Skeletal muscle satellite cell (primary cell): Measurements from ENCODE around the gene IFT74.

ENCODE experiments used
- H3K27me3 ChIP-seq: 2 replicates; pipeline ENCODE4 v1.7.0; 2013; ENCODE audit warnings: low read length; ENCODE audit not compliant: control insufficient read depth, insufficient read depth
- H3K36me3 ChIP-seq: 2 replicates; pipeline ENCODE4 v1.7.0; 2013; ENCODE audit warnings: mild to moderate bottlenecking, control low read depth, low read length; ENCODE audit not compliant: insufficient read depth
- H3K4me1 ChIP-seq: 2 replicates; pipeline ENCODE4 v1.7.0; 2013; ENCODE audit warnings: low read length; ENCODE audit not compliant: control insufficient read depth, insufficient read depth
- H3K4me2 ChIP-seq: 2 replicates; pipeline ENCODE4 v1.7.0; 2013; ENCODE audit warnings: mild to moderate bottlenecking, low read length
- H3K4me3 ChIP-seq: 2 replicates; pipeline ENCODE4 v1.7.0; 2013; ENCODE audit warnings: low read length
- H3K9ac ChIP-seq: 2 replicates; pipeline ENCODE4 v1.7.0; 2013; ENCODE audit warnings: mild to moderate bottlenecking, low read depth, low read length, moderate library complexity
- H3K9me3 ChIP-seq: replicated peaks from 2 replicates; pipeline ENCODE4 v1.7.0; 2013; ENCODE audit warnings: mild to moderate bottlenecking, control low read depth, low read length

Gene IFT74

GRCh38 chr9:27042476-27042875, 86.3 kb downstream of the IFT74 start:
- no peaks in the 10 kb centered on the region for H3K4me1 ChIP-seq
- H3K9ac ChIP-seq, result no peak overlapping the region
- no peaks in the 10 kb centered on the region for H3K27me3 ChIP-seq
- no peak overlapping the region for H3K4me3 ChIP-seq
- H3K9me3 ChIP-seq, result no peaks in the 10 kb centered on the region
- no peaks in the 10 kb centered on the region for H3K36me3 ChIP-seq
- H3K4me2 ChIP-seq, result no peak overlapping the region

GRCh38 chr9:27043176-27043575, 87.0 kb downstream of the IFT74 start:
- H3K9me3 ChIP-seq, result no peaks in the 10 kb centered on the region
- H3K9ac ChIP-seq, result no peak overlapping the region
- no peak overlapping the region for H3K4me2 ChIP-seq
- H3K27me3 ChIP-seq, result no peaks in the 10 kb centered on the region
- H3K4me3 ChIP-seq, result no peak overlapping the region
- H3K36me3 ChIP-seq, result no peaks in the 10 kb centered on the region
- no peaks in the 10 kb centered on the region for H3K4me1 ChIP-seq

GRCh38 chr9:27047136-27047535, 90.9 kb downstream of the IFT74 start:
- no peaks in the 10 kb centered on the region for H3K27me3 ChIP-seq
- H3K36me3 ChIP-seq, result no peaks in the 10 kb centered on the region
- no peak overlapping the region for H3K4me2 ChIP-seq
- H3K4me1 ChIP-seq, result no peaks in the 10 kb centered on the region
- no peak overlapping the region for H3K4me3 ChIP-seq
- H3K9me3 ChIP-seq, result no peaks in the 10 kb centered on the region
- H3K9ac ChIP-seq, result no peak overlapping the region

GRCh38 chr9:27053369-27054022, 97.3 kb downstream of the IFT74 start:
- Histone ChIP-seq H3K4me1 (no peaks in the 10 kb centered on the region), H3K9me3 (no peaks in the 10 kb centered on the region), H3K4me2 (no peak overlapping the region), H3K4me3 (no peak overlapping the region), H3K9ac (no peak overlapping the region), H3K27me3 (no peaks in the 10 kb centered on the region), H3K36me3 (no peaks in the 10 kb centered on the region)

- no peaks in the 10 kb centered on the region for H3K27me3 ChIP-seq
- no peak overlapping the region for H3K4me3 ChIP-seq
- no peak overlapping the region for H3K4me2 ChIP-seq
- H3K9me3 ChIP-seq, result no peaks in the 10 kb centered on the region
- H3K4me1 ChIP-seq, result no peaks in the 10 kb centered on the region
- no peaks in the 10 kb centered on the region for H3K36me3 ChIP-seq
- H3K9ac ChIP-seq, result no peak overlapping the region
These were observed 97.9 kb downstream of the IFT74 start for GRCh38 chr9:27054125-27054524.

GRCh38 chr9:27054841-27055240, 98.6 kb downstream of the IFT74 start:
- H3K4me3 ChIP-seq, result no peak overlapping the region
- H3K4me2 ChIP-seq, result no peak overlapping the region
- no peaks in the 10 kb centered on the region for H3K9me3 ChIP-seq
- H3K27me3 ChIP-seq, result no peaks in the 10 kb centered on the region
- H3K36me3 ChIP-seq, result no peaks in the 10 kb centered on the region
- H3K4me1 ChIP-seq, result no peaks in the 10 kb centered on the region
- no peak overlapping the region for H3K9ac ChIP-seq

- Histone ChIP-seq H3K9me3 (no peaks in the 10 kb centered on the region), H3K4me1 (no peaks in the 10 kb centered on the region), H3K9ac (no peak overlapping the region), H3K27me3 (no peaks in the 10 kb centered on the region), H3K4me2 (no peak overlapping the region), H3K36me3 (no peaks in the 10 kb centered on the region), H3K4me3 (no peak overlapping the region)
These were observed 103.2 kb downstream of the IFT74 start for GRCh38 chr9:27059412-27059811.

- Histone ChIP-seq H3K27me3 (no peaks in the 10 kb centered on the region), H3K4me3 (no peak overlapping the region), H3K36me3 (no peaks in the 10 kb centered on the region), H3K4me1 (no peaks in the 10 kb centered on the region), H3K9ac (no peak overlapping the region), H3K9me3 (no peaks in the 10 kb centered on the region), H3K4me2 (no peak overlapping the region)
These were observed 103.7 kb downstream of the IFT74 start for GRCh38 chr9:27059907-27060306.

GRCh38 chr9:27065288-27065687, 109.1 kb downstream of the IFT74 start:
- H3K9me3 ChIP-seq, result no peaks in the 10 kb centered on the region
- H3K4me2 ChIP-seq, result no peak overlapping the region
- no peak overlapping the region for H3K4me3 ChIP-seq
- H3K9ac ChIP-seq, result no peak overlapping the region
- no peaks in the 10 kb centered on the region for H3K36me3 ChIP-seq
- no peaks in the 10 kb centered on the region for H3K4me1 ChIP-seq
- H3K27me3 ChIP-seq, result no peaks in the 10 kb centered on the region

- Histone ChIP-seq H3K4me2 (no peak overlapping the region), H3K4me3 (no peak overlapping the region), H3K27me3 (no peaks in the 10 kb centered on the region), H3K36me3 (no peaks in the 10 kb centered on the region), H3K9ac (no peak overlapping the region), H3K9me3 (no peaks in the 10 kb centered on the region), H3K4me1 (no peaks in the 10 kb centered on the region)
These were observed 117.9 kb downstream of the IFT74 start for GRCh38 chr9:27073841-27074728.

- no peak overlapping the region for H3K4me3 ChIP-seq
These were observed 122.5 kb downstream of the IFT74 start for GRCh38 chr9:27078685-27079084.

GRCh38 chr9:27085456-27085855, 129.2 kb downstream of the IFT74 start:
- Histone ChIP-seq H3K27me3 (no peaks in the 10 kb centered on the region), H3K9me3 (no peaks in the 10 kb centered on the region), H3K4me2 (no peak overlapping the region), H3K36me3 (no peaks in the 10 kb centered on the region), H3K4me1 (peaks cover 37% of the 10 kb centered on the region), H3K9ac (no peak overlapping the region), H3K4me3 (no peak overlapping the region)

More at GRCh38 chr9:27078685-27079084, 122.5 kb downstream of the IFT74 start:
- no peaks in the 10 kb centered on the region for H3K9me3 ChIP-seq
- no peak overlapping the region for H3K9ac ChIP-seq
- no peak overlapping the region for H3K4me2 ChIP-seq
- H3K36me3 ChIP-seq, result no peaks in the 10 kb centered on the region
- no peaks in the 10 kb centered on the region for H3K4me1 ChIP-seq
- no peaks in the 10 kb centered on the region for H3K27me3 ChIP-seq
